H7 (cell line): ENCODE results near the gene IQSEC3. TPM values are rescaled to one million over a fixed set of nuclear protein-coding genes. Genes with fewer than 3 reads are reported as not detected.
"Not testable (repeated sequence)": the region's sequence is repeated elsewhere in the genome, so short reads cannot be mapped to it uniquely, and the experiment has no call there.

Experiments
- DNase-seq: peaks from one replicate; pipeline ENCODE4 v3.0.0; 2012
- H3K27me3 ChIP-seq: 2 replicates; pipeline ENCODE4 v1.6.0; 2011; ENCODE audit warnings: mild to moderate bottlenecking, low read length; ENCODE audit not compliant: control insufficient read depth, insufficient read depth
- H3K36me3 ChIP-seq: replicated peaks from 2 replicates; pipeline ENCODE4 v1.5.1; 2011; ENCODE audit warnings: low read length; ENCODE audit not compliant: control insufficient read depth, insufficient read depth
- H3K4me3 ChIP-seq: 2 replicates; pipeline ENCODE4 v1.5.1; 2011; ENCODE audit warnings: low read depth, mild to moderate bottlenecking, control low read depth, low read length, moderate library complexity; ENCODE audit not compliant: insufficient read depth
- total RNA-seq: library from RNA; depleted of rRNA; stranded (reverse); fragments of >200 nt; shearing (Covaris generic); gene quantifications from 2 replicates; pipeline ENCODE4 v1.2.3, GENCODE V29; 2014

The IQSEC3 gene
- total RNA-seq, 1 experiment from 2014 or later, result 0.45 TPM

GRCh38 chr12:209851-210250 is 143.3 kb downstream of the IQSEC3 start:
- no peak for DNase-seq
- peaks cover 28% of the 10 kb centered on the region for H3K27me3 ChIP-seq
- no peak overlapping the region for H3K4me3 ChIP-seq
- no peaks in the 10 kb centered on the region for H3K36me3 ChIP-seq

GRCh38 chr12:210277-211141 is 143.9 kb downstream of the IQSEC3 start:
- Histone ChIP-seq H3K36me3 (no peaks in the 10 kb centered on the region), H3K27me3 (peaks cover 26% of the 10 kb centered on the region), H3K4me3 (no peak overlapping the region)
- no peak for DNase-seq

- no peak for DNase-seq
- peaks cover 25% of the 10 kb centered on the region for H3K27me3 ChIP-seq
- no peaks in the 10 kb centered on the region for H3K36me3 ChIP-seq
- H3K4me3 ChIP-seq, result no peak overlapping the region
Observed at GRCh38 chr12:211142-211465, 144.5 kb downstream of the IQSEC3 start.

- peaks cover 25% of the 10 kb centered on the region for H3K27me3 ChIP-seq
Observed at GRCh38 chr12:211639-212414, 145.3 kb downstream of the IQSEC3 start.

GRCh38 chr12:212415-212714 is 145.8 kb downstream of the IQSEC3 start:
- no peak overlapping the region for H3K4me3 ChIP-seq
- peaks cover 25% of the 10 kb centered on the region for H3K27me3 ChIP-seq
- H3K36me3 ChIP-seq, result no peaks in the 10 kb centered on the region

More at GRCh38 chr12:211639-212414, 145.3 kb downstream of the IQSEC3 start:
- Histone ChIP-seq H3K36me3 (no peaks in the 10 kb centered on the region), H3K4me3 (no peak overlapping the region)
- DNase-seq, result no peak

GRCh38 chr12:212715-213526 is 146.4 kb downstream of the IQSEC3 start:
- peaks cover 22% of the 10 kb centered on the region for H3K27me3 ChIP-seq
- DNase-seq, result no peak

More at GRCh38 chr12:212415-212714, 145.8 kb downstream of the IQSEC3 start:
- DNase-seq, result no peak

GRCh38 chr12:213527-213932 is 147.0 kb downstream of the IQSEC3 start:
- no peaks in the 10 kb centered on the region for H3K36me3 ChIP-seq
- DNase-seq, result no peak
- H3K4me3 ChIP-seq, result no peak overlapping the region
- H3K27me3 ChIP-seq, result peaks cover 22% of the 10 kb centered on the region

More at GRCh38 chr12:212715-213526, 146.4 kb downstream of the IQSEC3 start:
- no peak overlapping the region for H3K4me3 ChIP-seq
- H3K36me3 ChIP-seq, result no peaks in the 10 kb centered on the region

- Histone ChIP-seq H3K4me3 (no peak within 1 kb of the TSS), H3K27me3 (peaks cover 22% of the 10 kb centered on the region), H3K36me3 (no peaks in the 10 kb centered on the region)
- peak; percentile 66 for DNase-seq
Observed at GRCh38 chr12:214003-214741, 147.6 kb downstream of the IQSEC3 start, which contains the start of gene SLC6A12. Gene SLC6A12 (minus strand): TSS chr12:214157. CDS start chr12:209986, 4,171 bp downstream.

GRCh38 chr12:215116-215515 is 148.5 kb downstream of the IQSEC3 start:
- Histone ChIP-seq H3K36me3 (no peaks in the 10 kb centered on the region), H3K4me3 (no peak overlapping the region), H3K27me3 (peaks cover 22% of the 10 kb centered on the region)
- no peak for DNase-seq

- not testable (repeated sequence) for H3K4me3 ChIP-seq, H3K36me3 ChIP-seq, DNase-seq
- H3K27me3 ChIP-seq, result peaks cover 19% of the 10 kb centered on the region
Observed at GRCh38 chr12:217029-217428, 150.5 kb downstream of the IQSEC3 start.

- DNase-seq, result no peak
- Histone ChIP-seq H3K27me3 (peaks cover 10% of the 10 kb centered on the region), H3K4me3 (no peak overlapping the region), H3K36me3 (no peaks in the 10 kb centered on the region)
Observed at GRCh38 chr12:218221-218620, 151.7 kb downstream of the IQSEC3 start.

- H3K36me3 ChIP-seq, result no peaks in the 10 kb centered on the region
- peaks cover 3% of the 10 kb centered on the region for H3K27me3 ChIP-seq
- DNase-seq, result no peak
- H3K4me3 ChIP-seq, result no peak overlapping the region
Observed at GRCh38 chr12:218728-219590, 152.4 kb downstream of the IQSEC3 start.

- Histone ChIP-seq H3K36me3 (no peaks in the 10 kb centered on the region), H3K27me3 (no peaks in the 10 kb centered on the region; the same call in 1 of the 2 replicates), H3K4me3 (no peak overlapping the region; the same call in 1 of the 2 replicates)
- DNase-seq, result peak; percentile 97
Observed at GRCh38 chr12:219891-220352, 153.4 kb downstream of the IQSEC3 start.
